ENCODE measurements around the gene TPSB2. TPM values are rescaled to one million over a fixed set of nuclear protein-coding genes. Genes with fewer than 3 reads are reported as not detected.
"Not testable (repeated sequence)": the region's sequence is repeated elsewhere in the genome, so short reads cannot be mapped to it uniquely, and the experiment has no call there.

The TPSB2 gene
- polyA plus RNA-seq, 3 donors = not detected

DNA sequence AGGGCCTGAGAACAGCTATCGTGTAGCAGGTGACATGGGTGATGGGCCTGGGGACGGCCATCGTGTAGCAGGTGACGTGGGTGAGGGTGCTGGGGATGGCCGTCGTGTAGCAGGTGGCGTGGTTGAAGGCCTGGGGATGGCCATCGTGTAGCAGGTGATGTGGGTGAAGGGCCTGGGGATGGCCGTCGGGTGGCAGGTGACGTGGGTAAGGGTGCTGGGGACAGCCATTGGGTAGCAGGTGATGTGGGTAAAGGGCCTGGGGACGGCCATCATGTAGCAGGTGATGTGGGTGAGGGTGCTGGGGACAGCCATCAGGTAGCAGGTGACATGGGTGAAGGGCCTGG is 41.4 kb upstream of the TPSB2 start:
- H3K4me3 Mint-ChIP-seq = no peak overlapping the region
- H3K27me3 ChIP-seq (ENCODE audit: control insufficient read depth in 2 of 2, insufficient read depth in 2 of 2, low read length in 2 of 2) = no peaks in the 10 kb centered on the region

DNA sequence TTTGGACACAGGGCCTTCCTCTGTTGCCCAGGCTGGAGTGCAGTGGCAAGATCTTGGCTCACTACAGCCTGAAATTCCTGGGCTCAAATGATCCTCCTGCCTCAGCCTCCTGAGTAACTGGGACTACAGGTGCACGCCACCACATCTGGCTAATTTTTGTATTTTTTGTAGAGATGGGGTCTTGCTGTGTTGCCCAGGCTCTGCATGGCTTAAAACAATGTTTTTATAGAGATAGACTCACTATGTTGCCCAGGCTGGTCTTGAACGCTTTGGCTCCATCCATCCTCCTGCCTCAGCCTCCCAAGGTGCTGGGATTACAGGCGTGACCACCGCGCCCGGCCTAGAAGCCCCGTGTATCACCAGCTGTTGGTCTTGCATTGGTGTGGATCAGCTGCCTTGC is 39.4 kb upstream of the TPSB2 start:
- not testable (repeated sequence) for H3K27ac ChIP-seq (ENCODE audit: low read depth in 1 of 2, low read length in 2 of 2); DNase-seq; H3K79me2 ChIP-seq (ENCODE audit: insufficient read depth, low read length); H3K4me1 ChIP-seq (ENCODE audit: control insufficient read depth in 1 of 2, insufficient read depth in 2 of 2, low read length in 2 of 2); H3K4me1 Mint-ChIP-seq; H2AFZ ChIP-seq (ENCODE audit: insufficient read depth, low read depth, low read length, poor library complexity, severe bottlenecking); H4K20me1 ChIP-seq (ENCODE audit: insufficient read depth, low read length); H3K27me3 ChIP-seq (ENCODE audit: control insufficient read depth in 2 of 2, insufficient read depth in 2 of 2, low read length in 2 of 2); H3K9ac ChIP-seq (ENCODE audit: insufficient read depth, low read length, poor library complexity, severe bottlenecking); H3K4me2 ChIP-seq (replicated peaks; ENCODE audit: extremely low read depth, low read length, poor library complexity, severe bottlenecking); H3K9me3 Mint-ChIP-seq; H3K27ac Mint-ChIP-seq; H3K9me3 ChIP-seq (replicated peaks in 1 of 2; ENCODE audit: control insufficient read depth in 1 of 2, insufficient read depth in 1 of 2, low read length in 2 of 2); H3K36me3 Mint-ChIP-seq; H3K4me3 ChIP-seq (replicated peaks in 1 of 3; ENCODE audit: low read depth in 2 of 3, low read length in 3 of 3); H3K4me3 Mint-ChIP-seq; H3K36me3 ChIP-seq (replicated peaks in 1 of 2; ENCODE audit: control insufficient read depth in 1 of 2, insufficient read depth in 2 of 2, low read length in 2 of 2)
- WGBS (ENCODE audit: insufficient coverage) = 91% methylated on average over 7 of the region's 7 CpGs
- H3K27me3 Mint-ChIP-seq (ENCODE audit: low read depth in 3 of 3) = peaks cover 6 to 14% (median 11%) of the 10 kb centered on the region in 3 donors
- intact Hi-C loops (cut with micrococcal nuclease) = loop anchor here in 1 of 2 donors (10.0 kb wide), 1 partner anchor 55 kb away; no protein-coding TSS in a partner anchor

More for the DNA sequence above, 41.4 kb upstream of the TPSB2 start:
- Histone ChIP-seq H3K9me3 (replicated peaks in 1 of 2; ENCODE audit: control insufficient read depth in 1 of 2, insufficient read depth in 1 of 2, low read length in 2 of 2) (no peaks in the 10 kb centered on the region), H3K4me2 (replicated peaks; ENCODE audit: extremely low read depth, low read length, poor library complexity, severe bottlenecking) (no peak overlapping the region), H3K36me3 (replicated peaks in 1 of 2; ENCODE audit: control insufficient read depth in 1 of 2, insufficient read depth in 2 of 2, low read length in 2 of 2) (no peaks in the 10 kb centered on the region), H3K4me3 (replicated peaks in 1 of 3; ENCODE audit: low read depth in 2 of 3, low read length in 3 of 3) (no peak overlapping the region), H3K9ac (ENCODE audit: insufficient read depth, low read length, poor library complexity, severe bottlenecking) (no peak overlapping the region), H3K4me1 (ENCODE audit: control insufficient read depth in 1 of 2, insufficient read depth in 2 of 2, low read length in 2 of 2) (no peaks in the 10 kb centered on the region), H4K20me1 (ENCODE audit: insufficient read depth, low read length) (no peaks in the 10 kb centered on the region), H3K79me2 (ENCODE audit: insufficient read depth, low read length) (no peaks in the 10 kb centered on the region), H2AFZ (ENCODE audit: insufficient read depth, low read depth, low read length, poor library complexity, severe bottlenecking) (no peak overlapping the region), H3K27ac (ENCODE audit: low read depth in 1 of 2, low read length in 2 of 2) (no peak overlapping the region)
- H3K27ac Mint-ChIP-seq = no peak overlapping the region
- no peaks in the 10 kb centered on the region for H3K36me3 Mint-ChIP-seq
- TF ChIP-seq, protein P1, sequence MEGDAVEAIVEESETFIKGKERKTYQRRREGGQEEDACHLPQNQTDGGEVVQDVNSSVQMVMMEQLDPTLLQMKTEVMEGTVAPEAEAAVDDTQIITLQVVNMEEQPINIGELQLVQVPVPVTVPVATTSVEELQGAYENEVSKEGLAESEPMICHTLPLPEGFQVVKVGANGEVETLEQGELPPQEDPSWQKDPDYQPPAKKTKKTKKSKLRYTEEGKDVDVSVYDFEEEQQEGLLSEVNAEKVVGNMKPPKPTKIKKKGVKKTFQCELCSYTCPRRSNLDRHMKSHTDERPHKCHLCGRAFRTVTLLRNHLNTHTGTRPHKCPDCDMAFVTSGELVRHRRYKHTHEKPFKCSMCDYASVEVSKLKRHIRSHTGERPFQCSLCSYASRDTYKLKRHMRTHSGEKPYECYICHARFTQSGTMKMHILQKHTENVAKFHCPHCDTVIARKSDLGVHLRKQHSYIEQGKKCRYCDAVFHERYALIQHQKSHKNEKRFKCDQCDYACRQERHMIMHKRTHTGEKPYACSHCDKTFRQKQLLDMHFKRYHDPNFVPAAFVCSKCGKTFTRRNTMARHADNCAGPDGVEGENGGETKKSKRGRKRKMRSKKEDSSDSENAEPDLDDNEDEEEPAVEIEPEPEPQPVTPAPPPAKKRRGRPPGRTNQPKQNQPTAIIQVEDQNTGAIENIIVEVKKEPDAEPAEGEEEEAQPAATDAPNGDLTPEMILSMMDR (IDR thresholded peaks at IDR 0.05) = no peak
- no peaks in the 10 kb centered on the region for H3K4me1 Mint-ChIP-seq
- 82% methylated on average over 11 of the region's 12 CpGs for WGBS (ENCODE audit: insufficient coverage)
- DNase-seq = no peak
- intact Hi-C loops (cut with micrococcal nuclease) = no loop called here
- H3K9me3 Mint-ChIP-seq = peaks cover 0 to 13% (median 6%) of the 10 kb centered on the region in 7 donors
- H3K27me3 Mint-ChIP-seq (ENCODE audit: low read depth in 3 of 3) = peaks cover 7 to 16% (median 14%) of the 10 kb centered on the region in 3 donors
